ENCODE results near the gene KLHL25. TPM values are rescaled to one million over a fixed set of nuclear protein-coding genes. Genes with fewer than 3 reads are reported as not detected.
"Not testable (repeated sequence)": the region's sequence is repeated elsewhere in the genome, so short reads cannot be mapped to it uniquely, and the experiment has no call there.

The KLHL25 gene
- total RNA-seq, 1 experiment from 2014 or later: 18.4 TPM

DNA sequence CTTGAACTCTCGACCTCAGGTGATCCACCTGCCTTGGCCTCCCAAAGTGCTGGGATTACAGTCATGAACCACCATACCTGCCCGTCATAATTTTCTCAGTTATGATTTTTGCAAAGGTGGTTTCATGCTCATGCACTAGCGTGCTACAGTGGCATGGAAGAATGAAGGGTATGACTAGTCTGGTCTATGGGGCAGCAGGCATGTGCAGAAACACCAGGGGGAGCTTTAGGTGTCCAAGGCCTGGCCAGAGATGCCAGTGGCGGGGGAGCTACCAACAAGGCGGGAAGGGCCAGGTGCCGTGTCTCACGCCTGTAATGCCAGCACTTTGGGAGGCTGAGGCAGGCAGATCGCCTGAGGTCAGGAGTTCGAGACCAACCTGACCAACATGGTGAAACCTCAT, 7.9 kb upstream of the KLHL25 start:
- not testable (repeated sequence) for H3K4me2 ChIP-seq (ENCODE audit: insufficient read depth, insufficient read length, low read length); H2BK20ac ChIP-seq (ENCODE audit: low read depth, low read length, poor library complexity, severe bottlenecking); H3K56ac ChIP-seq (ENCODE audit: insufficient read length, low read depth, low read length); H3K9me3 Mint-ChIP-seq; H3K79me2 ChIP-seq (ENCODE audit: insufficient read depth, low read length); H3K27ac ChIP-seq (ENCODE audit: insufficient read length, low read depth, low read length); H3K4me1 Mint-ChIP-seq; H3K18ac ChIP-seq (ENCODE audit: insufficient read length, low read depth, low read length); H3K9ac ChIP-seq (ENCODE audit: extremely low read depth, insufficient read length, low read length); H3K79me1 ChIP-seq (ENCODE audit: insufficient read depth, low read depth, low read length, poor library complexity, severe bottlenecking); H3K14ac ChIP-seq (ENCODE audit: insufficient read depth, low read length); H3K27me3 Mint-ChIP-seq (ENCODE audit: low read depth); H2BK5ac ChIP-seq (ENCODE audit: insufficient read length, low read length); H2BK12ac ChIP-seq (ENCODE audit: insufficient read length, low read depth, low read length); H3K23me2 ChIP-seq (ENCODE audit: insufficient read length, low read depth, low read length, poor library complexity, severe bottlenecking); DNase-seq; H3K4me1 ChIP-seq (ENCODE audit: insufficient read depth, low read length); H2BK120ac ChIP-seq (ENCODE audit: low read depth, low read length, poor library complexity, severe bottlenecking); H4K8ac ChIP-seq (replicated peaks; ENCODE audit: insufficient read length, low read depth, low read length); H4K5ac ChIP-seq (ENCODE audit: insufficient read length, low read depth, low read length); H3K27me3 ChIP-seq (ENCODE audit: insufficient read depth, low read length); H2BK15ac ChIP-seq (ENCODE audit: low read depth, low read length); H3K4me3 Mint-ChIP-seq; H3K27ac Mint-ChIP-seq; H2AFZ ChIP-seq (ENCODE audit: low read length); H4K20me1 ChIP-seq (ENCODE audit: control insufficient read depth, insufficient read depth, insufficient read length); H3K36me3 Mint-ChIP-seq (ENCODE audit: insufficient read depth in 1 of 3, low read depth in 3 of 3); H3K9me3 ChIP-seq (ENCODE audit: control insufficient read depth, low read depth, low read length); H3K4ac ChIP-seq (ENCODE audit: low read depth, low read length); H2AK5ac ChIP-seq (ENCODE audit: insufficient read length, low read length); H3K23ac ChIP-seq (ENCODE audit: insufficient read length, low read depth, low read length); H4K91ac ChIP-seq (ENCODE audit: insufficient read length, low read depth, low read length); H3T11ph ChIP-seq (ENCODE audit: low read length)
- WGBS (ENCODE audit: extremely low coverage, insufficient read length, low lambda C conversion rate): no CpG with 5 or more reads among the region's 9 CpGs
- TF ChIP-seq, protein P1, sequence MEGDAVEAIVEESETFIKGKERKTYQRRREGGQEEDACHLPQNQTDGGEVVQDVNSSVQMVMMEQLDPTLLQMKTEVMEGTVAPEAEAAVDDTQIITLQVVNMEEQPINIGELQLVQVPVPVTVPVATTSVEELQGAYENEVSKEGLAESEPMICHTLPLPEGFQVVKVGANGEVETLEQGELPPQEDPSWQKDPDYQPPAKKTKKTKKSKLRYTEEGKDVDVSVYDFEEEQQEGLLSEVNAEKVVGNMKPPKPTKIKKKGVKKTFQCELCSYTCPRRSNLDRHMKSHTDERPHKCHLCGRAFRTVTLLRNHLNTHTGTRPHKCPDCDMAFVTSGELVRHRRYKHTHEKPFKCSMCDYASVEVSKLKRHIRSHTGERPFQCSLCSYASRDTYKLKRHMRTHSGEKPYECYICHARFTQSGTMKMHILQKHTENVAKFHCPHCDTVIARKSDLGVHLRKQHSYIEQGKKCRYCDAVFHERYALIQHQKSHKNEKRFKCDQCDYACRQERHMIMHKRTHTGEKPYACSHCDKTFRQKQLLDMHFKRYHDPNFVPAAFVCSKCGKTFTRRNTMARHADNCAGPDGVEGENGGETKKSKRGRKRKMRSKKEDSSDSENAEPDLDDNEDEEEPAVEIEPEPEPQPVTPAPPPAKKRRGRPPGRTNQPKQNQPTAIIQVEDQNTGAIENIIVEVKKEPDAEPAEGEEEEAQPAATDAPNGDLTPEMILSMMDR (conservative IDR thresholded peaks at IDR 0.05): peak; percentile 42; the same call in 1 of the 3 replicates
